DMS53 (cell line): Measurements from ENCODE around the gene ARG2.
A peak's percentile ranks its signal among the peaks of the same experiment; 100 is the strongest.
"Not testable (repeated sequence)": the region's sequence is repeated elsewhere in the genome, so short reads cannot be mapped to it uniquely, and the experiment has no call there.

ENCODE experiments used
- DNase-seq: peaks from one replicate; lab custom pipeline; 2025; lab: John Stamatoyannopoulos, UW

The ARG2 gene

DNA sequence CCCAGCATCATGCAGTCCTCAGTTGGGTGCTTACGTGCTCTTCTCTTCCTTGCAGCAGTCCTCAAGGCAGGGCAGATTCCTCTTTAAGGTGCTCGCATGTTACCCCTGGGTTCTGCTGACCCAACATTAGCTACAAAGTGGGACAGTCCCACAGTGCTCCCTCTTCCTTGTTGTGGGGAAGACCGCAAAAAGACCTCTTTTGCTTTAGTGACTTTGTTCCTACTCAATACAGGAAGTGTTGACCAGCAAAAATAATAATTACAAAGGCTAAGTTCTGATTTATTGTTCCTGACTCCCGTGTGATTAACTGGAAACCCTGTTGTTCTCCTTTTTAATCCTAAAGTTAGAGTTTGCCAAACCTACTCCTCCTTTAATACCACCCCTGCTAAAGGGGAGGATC, 33.4 kb upstream of the ARG2 start:
- no peak for DNase-seq

- no peak for DNase-seq
These were observed 30.4 kb upstream of the ARG2 start for GRCh38 chr14:67589204-67589770.

GRCh38 chr14:67593650-67594049, 26.1 kb upstream of the ARG2 start:
- not testable (repeated sequence) for DNase-seq

GRCh38 chr14:67595392-67595791, 24.3 kb upstream of the ARG2 start:
- DNase-seq = no peak

GRCh38 chr14:67599698-67600561, 19.8 kb upstream of the ARG2 start, which contains the start of gene PIGH:
Gene PIGH, minus strand, starts transcription at chr14:67600268. Its CDS starts 65 bp downstream, at chr14:67600203.
- DNase-seq = peak; percentile 91

DNA sequence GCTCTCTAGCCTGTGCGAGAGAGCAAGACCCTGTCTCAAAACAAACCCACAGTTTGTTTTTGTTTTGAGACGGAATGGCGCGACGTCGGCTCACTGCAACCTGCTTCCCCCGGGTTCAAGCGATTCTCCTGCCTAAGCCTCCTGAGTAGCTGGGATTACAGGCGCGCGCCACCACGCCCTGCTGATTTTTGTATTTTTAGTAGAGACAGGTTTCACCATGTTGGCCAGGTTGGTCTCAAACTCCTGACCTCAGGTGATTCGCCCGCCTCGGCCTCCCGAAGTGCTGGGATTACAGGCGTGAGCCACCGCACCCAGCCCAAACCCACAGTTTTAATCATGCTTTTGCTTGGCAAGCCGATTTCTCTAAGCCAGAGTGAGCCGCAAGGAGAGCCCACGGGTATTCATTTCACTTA, 19.2 kb upstream of the ARG2 start:
- not testable (repeated sequence) for DNase-seq

DNA sequence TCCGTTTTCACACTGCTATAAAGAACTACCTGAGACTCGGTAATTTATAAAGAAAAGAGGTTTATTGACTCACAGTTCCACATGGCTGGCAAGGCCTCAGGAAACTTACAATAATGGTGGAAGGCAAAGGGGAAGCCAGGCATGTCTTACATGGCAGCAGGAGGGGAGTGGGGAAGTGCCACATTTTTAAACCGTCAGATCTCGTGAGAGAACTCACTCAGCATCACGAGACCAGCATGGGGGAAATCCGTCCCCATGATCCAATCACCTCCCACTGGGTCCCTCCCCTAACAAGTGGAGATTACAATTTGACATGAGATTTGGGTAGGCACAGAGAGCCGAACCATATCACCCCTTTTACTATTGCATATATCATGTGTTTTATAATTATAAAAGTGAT, 17.6 kb upstream of the ARG2 start:
- DNase-seq = no peak

DNA sequence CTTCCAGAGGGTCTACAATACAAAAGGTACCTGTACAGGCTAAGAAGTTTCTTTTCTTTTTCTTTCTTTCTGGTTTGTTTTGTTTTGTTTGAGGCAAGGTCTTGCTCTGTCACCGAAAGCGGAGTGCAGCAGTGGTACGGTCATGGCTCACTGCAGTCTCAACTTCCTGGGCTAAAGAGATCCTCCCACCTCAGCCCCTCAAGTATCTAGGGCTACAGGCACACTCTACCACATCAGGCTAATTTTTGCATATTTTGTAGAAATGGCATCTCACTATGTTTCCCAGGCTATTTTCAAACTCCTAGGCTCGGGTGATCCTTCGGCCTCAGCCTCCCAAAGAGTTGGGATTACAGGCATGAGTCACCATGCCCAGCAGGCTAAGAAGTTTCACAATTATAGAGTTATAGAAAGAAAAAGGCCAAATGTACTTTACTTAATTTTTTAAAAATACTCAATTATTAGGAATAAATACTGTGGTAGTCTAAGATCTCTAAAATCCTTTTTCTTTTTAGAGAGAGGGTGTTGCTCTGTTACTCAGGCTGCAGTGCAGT, 16.6 kb upstream of the ARG2 start:
- DNase-seq = no peak

GRCh38 chr14:67607646-67608045, 12.1 kb upstream of the ARG2 start:
- no peak for DNase-seq

- DNase-seq = no peak
These were observed 9.9 kb upstream of the ARG2 start for GRCh38 chr14:67609642-67610310.

DNA sequence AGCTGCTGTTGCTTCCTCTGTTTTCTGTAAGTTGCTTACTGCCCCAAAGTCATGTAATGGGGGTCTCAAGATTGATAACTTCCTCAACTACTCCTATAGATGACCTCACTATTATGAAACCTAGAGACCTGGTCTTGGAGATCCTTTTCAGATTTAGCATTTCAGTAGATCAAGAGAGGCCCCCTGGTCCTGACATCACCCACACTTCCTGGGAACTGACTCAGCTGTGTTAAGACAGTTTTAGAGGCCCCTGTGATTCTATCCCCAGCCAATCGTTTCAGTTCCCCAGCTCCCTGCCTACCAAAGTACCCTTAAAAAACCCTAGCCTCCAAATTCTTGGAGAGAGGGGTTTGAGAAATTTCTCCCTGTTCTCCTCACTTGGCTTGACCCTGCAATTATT, 9.2 kb upstream of the ARG2 start:
- no peak for DNase-seq

DNA sequence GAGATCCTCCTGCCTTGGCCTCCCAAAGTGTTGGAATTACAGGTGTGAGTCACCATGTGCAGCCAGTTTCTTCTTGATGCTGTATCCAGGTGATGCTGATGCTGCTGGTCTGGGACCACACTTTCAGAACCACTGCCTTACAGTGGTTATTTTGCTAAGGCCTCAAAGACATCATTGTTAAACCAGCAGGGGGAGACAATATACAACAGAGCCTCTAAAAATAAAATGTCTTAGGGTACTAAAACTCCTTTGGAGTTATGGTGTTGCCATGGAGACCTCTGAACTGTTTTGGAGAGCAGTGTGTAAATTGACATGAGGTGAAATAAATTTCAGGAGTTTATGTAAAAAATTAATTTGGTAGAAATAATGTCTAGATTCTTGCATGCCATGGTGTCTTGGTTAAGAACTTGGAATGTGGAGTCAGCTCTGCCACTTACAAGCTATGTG, 1.1 kb upstream of the ARG2 start:
- DNase-seq = peak; percentile 86

DNA sequence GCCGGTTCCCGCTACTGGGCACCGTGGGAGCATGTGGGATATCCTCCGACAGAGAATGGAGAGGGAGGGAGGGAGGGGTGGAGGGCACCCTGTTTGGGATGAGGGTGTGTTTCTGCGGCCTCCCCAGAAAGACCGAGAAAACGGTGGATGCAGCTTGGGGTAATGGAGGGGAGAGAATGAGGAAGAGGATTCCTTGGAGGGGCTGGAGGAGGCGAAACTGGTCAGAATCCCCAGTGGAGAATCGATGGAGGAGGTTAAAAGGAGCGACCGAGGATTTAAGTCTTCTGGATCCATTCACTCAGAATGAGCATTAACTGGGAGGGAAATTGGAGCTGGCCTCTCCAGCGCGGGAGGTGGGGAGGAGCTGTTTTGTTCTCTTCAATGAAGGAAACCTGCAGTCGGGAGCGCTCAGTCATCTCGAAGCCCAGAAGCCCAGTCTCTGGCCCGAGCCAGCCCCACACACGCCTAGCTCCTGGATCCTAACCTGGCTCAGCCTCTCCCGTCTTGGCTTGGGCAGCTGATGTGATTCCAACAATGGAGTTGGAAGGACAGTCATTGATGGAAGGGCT, 581 bp downstream of the ARG2 start:
- DNase-seq = peak; percentile 58

DNA sequence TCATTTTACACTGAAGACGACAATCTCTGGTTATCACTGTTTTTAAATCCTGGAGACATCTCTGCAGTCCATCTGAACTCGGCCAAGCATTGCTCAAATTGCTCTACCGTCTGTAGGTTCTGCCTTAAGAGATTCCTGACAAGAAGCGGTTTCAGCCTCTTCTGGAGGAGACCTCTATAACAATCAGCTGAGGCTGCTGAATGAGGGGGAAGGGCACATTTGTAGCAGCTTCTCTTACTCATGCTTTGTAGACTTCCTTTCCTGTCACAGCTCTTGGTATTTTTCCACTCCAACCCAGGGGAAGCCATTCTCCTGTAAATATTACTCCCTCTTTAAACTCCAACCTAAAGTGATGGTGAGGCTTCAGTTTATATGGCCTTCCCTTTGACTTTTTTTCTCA, 3.0 kb downstream of the ARG2 start:
- peak; percentile 88 for DNase-seq

- peak; percentile 90 for DNase-seq
These were observed 3.4 kb downstream of the ARG2 start for GRCh38 chr14:67623114-67623513.

GRCh38 chr14:67626131-67626530, 6.4 kb downstream of the ARG2 start:
- not testable (repeated sequence) for DNase-seq

DNA sequence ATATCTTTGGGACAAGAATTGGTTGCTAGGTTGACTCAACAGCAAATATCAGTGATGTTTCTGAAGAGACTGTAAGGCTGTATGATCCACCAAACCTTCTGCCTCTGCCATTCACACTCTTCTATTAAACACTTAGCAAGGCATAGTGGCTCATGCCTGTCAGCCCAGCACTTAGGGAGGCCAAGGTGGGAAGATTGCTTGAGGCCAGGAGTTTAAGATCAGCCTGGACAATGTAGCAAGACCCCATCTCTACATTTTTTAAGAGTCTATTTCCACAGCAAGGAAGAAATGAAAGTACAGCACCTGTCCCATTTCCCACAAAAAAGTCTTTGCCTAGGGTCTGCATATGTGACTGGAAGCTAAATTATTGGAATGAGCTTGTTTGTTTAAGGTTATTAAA, 7.8 kb downstream of the ARG2 start:
- no peak for DNase-seq

DNA sequence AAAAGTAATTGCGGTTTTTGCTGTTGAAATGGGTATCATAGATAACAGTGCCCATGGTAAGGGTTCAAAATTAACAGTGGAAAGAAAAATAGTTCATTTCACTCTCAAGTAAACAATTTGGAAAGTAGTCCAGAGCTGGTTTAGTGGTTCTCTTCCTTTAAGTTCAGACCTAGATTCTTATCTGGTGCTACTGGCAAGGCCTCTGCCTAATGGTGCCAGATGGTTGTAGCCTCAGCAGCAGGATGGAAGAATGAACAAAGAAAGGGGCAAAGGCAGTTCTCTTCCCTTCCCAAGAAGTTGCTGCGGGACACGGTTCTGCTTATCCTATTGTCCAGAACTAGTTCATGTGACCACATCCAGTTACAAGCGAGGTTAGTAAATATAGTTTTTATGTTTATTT, 10.5 kb downstream of the ARG2 start:
- DNase-seq = no peak

GRCh38 chr14:67630938-67631337, 11.2 kb downstream of the ARG2 start:
- DNase-seq = no peak

DNA sequence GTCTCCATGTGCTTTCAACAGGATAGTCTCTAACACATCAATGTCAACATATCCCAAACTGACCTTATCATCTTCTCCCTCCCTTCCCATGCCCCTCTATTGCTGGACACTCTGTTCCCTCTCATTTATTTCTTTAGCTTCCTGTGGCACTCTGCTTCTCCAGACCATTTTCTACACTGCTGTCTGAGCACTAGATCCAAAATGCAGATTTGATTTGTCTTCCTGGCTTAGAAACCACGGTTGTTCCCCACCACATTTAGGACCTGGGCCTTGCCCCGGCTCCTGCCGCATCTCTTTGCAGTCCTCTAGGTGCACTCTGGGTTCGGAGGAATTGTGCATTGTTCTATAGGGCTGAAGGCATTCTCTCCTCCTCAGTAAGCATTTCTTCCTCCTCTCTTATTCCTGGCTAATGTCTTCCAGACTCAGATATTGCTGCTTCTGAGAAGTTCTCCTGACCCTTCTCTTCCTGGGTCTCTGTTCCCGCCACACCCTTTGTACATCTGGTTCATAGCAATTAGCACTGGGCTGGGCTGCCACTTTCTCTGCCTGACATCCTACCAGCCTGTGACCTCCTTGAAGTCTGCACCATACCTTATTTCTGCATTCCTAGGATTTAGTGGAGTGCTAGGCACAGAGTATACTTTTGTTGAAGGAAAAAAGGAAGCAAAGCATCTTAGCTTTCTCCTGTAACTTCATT, 13.9 kb downstream of the ARG2 start:
- DNase-seq = no peak

DNA sequence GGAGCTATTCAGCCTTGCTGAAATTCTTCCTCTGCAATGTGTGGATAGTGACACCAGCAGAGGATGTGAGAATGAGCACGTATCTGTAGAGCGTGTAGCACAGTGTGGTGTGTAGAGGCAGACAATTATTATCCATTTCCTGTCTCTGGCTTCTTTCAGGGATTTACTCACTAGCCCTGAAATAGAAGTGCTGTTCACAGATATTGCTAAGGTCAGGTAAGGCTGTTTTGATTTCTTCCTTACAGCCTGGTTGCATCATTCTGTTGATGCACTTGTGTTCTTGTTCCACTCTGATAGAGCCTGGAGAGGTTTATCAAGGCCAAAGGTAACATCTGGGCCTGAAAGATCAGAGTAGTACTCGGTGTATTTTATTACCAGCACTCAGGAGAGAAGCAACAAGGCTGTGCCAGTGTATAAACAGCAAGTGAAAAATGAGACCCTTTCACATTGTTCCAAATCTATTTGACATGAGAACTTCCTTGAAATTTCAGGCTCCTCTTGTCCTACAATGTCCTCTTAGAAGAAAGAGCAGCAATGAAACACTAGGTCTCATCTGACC, 16.7 kb downstream of the ARG2 start:
- peak; percentile 81 for DNase-seq
